ENCODE results near the gene SLC10A1. TPM values are rescaled to one million over a fixed set of nuclear protein-coding genes. Genes with fewer than 3 reads are reported as not detected.

The SLC10A1 gene
- total RNA-seq, 1 experiment from 2014 or later: not detected

DNA sequence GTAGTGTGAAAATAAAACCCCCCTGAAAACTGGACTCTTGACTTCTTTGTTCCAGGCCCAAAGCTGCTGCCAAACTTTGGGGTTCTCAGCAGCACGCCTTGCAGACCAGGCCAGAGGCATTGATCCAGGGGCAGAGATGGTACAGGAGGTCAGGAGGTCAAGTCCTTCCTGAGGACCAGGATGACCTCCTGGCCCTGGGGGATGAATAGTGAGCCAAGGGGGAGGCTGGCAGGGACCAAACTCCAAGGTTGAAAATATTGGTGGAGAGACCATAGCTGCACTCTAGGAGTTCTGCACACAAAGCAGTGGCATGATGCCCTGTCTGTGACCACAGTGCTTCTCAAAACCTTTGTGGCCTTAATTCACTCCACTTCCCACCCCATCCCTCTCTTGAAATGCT lies 12.1 kb downstream of the SLC10A1 start:
- Histone ChIP-seq H4K8ac (replicated peaks; ENCODE audit: insufficient read length, low read depth, low read length) (no peak overlapping the region), H3K27ac (ENCODE audit: insufficient read length, low read depth, low read length) (no peak overlapping the region), H2AFZ (ENCODE audit: low read length) (no peak overlapping the region), H2BK120ac (ENCODE audit: low read depth, low read length, poor library complexity, severe bottlenecking) (no peak overlapping the region), H3K18ac (ENCODE audit: insufficient read length, low read depth, low read length) (no peak overlapping the region), H3K23me2 (ENCODE audit: insufficient read length, low read depth, low read length, poor library complexity, severe bottlenecking) (no peaks in the 10 kb centered on the region), H2BK12ac (ENCODE audit: insufficient read length, low read depth, low read length) (no peak overlapping the region), H3T11ph (ENCODE audit: low read length) (no peak overlapping the region), H3K79me2 (ENCODE audit: insufficient read depth, low read length) (no peaks in the 10 kb centered on the region), H3K9me3 (ENCODE audit: control insufficient read depth, low read depth, low read length) (no peaks in the 10 kb centered on the region), H3K9ac (ENCODE audit: extremely low read depth, insufficient read length, low read length) (no peak overlapping the region), H3K23ac (ENCODE audit: insufficient read length, low read depth, low read length) (no peak overlapping the region), H4K5ac (ENCODE audit: insufficient read length, low read depth, low read length) (no peak overlapping the region), H3K14ac (ENCODE audit: insufficient read depth, low read length) (no peak overlapping the region), H3K79me1 (ENCODE audit: insufficient read depth, low read depth, low read length, poor library complexity, severe bottlenecking) (no peaks in the 10 kb centered on the region), H2BK15ac (ENCODE audit: low read depth, low read length) (no peak overlapping the region), H2BK5ac (ENCODE audit: insufficient read length, low read length) (no peak overlapping the region), H3K4me1 (ENCODE audit: insufficient read depth, low read length) (no peaks in the 10 kb centered on the region), H3K4ac (ENCODE audit: low read depth, low read length) (no peak overlapping the region), H4K20me1 (ENCODE audit: control insufficient read depth, insufficient read depth, insufficient read length) (no peaks in the 10 kb centered on the region), H2BK20ac (ENCODE audit: low read depth, low read length, poor library complexity, severe bottlenecking) (no peak overlapping the region), H2AK5ac (ENCODE audit: insufficient read length, low read length) (no peak overlapping the region), H3K56ac (ENCODE audit: insufficient read length, low read depth, low read length) (no peak overlapping the region), H4K91ac (ENCODE audit: insufficient read length, low read depth, low read length) (no peak overlapping the region), H3K27me3 (ENCODE audit: insufficient read depth, low read length) (no peaks in the 10 kb centered on the region), H3K4me2 (ENCODE audit: insufficient read depth, insufficient read length, low read length) (no peak overlapping the region)
- Mint-ChIP-seq H3K27me3 (ENCODE audit: low read depth) (peaks cover 2% of the 10 kb centered on the region; the same call in 1 of the 2 replicates), H3K27ac (no peak overlapping the region), H3K4me1 (no peaks in the 10 kb centered on the region), H3K9me3 (no peaks in the 10 kb centered on the region), H3K36me3 (ENCODE audit: insufficient read depth in 1 of 3, low read depth in 3 of 3) (peaks cover 0 to 6% (median 2%) of the 10 kb centered on the region in 3 experiments; a peak in 2 of 7 replicates), H3K4me3 (no peak overlapping the region)
- TF ChIP-seq, protein P1, sequence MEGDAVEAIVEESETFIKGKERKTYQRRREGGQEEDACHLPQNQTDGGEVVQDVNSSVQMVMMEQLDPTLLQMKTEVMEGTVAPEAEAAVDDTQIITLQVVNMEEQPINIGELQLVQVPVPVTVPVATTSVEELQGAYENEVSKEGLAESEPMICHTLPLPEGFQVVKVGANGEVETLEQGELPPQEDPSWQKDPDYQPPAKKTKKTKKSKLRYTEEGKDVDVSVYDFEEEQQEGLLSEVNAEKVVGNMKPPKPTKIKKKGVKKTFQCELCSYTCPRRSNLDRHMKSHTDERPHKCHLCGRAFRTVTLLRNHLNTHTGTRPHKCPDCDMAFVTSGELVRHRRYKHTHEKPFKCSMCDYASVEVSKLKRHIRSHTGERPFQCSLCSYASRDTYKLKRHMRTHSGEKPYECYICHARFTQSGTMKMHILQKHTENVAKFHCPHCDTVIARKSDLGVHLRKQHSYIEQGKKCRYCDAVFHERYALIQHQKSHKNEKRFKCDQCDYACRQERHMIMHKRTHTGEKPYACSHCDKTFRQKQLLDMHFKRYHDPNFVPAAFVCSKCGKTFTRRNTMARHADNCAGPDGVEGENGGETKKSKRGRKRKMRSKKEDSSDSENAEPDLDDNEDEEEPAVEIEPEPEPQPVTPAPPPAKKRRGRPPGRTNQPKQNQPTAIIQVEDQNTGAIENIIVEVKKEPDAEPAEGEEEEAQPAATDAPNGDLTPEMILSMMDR (conservative IDR thresholded peaks at IDR 0.05): no peak
- WGBS (ENCODE audit: extremely low coverage, insufficient read length, low lambda C conversion rate): no CpG with 5 or more reads among the region's 1 CpG
- no peak for DNase-seq

Measured in H9 (cell line).